PC-3 (cell line): Measurements from ENCODE around the gene CALHM2.

ENCODE experiments used
- CTCF ChIP-seq: fragments of 300-600 bp; sonication (generic); conservative IDR thresholded peaks from 2 replicates; pipeline ENCODE4 v1.5.1; 2017; ENCODE audit warnings: antibody characterized with exemption, low read depth, mild to moderate bottlenecking, low read length
- EZH2 ChIP-seq: fragments of 300-600 bp; sonication (generic); IDR thresholded peaks from one replicate; pipeline ENCODE4 v1.6.1; 2017; ENCODE audit warnings: antibody characterized with exemption, mild to moderate bottlenecking, low read length; ENCODE audit not compliant: unreplicated experiment
- EZH2phosphoT487 ChIP-seq: fragments of 300-600 bp; sonication (generic); IDR thresholded peaks from 2 replicates; pipeline ENCODE4 v1.6.1; 2018; ENCODE audit warnings: mild to moderate bottlenecking, antibody characterized with exemption, low read length, borderline replicate concordance

GRCh38 chr10:103459615-103460014 lies 7.4 kb upstream of the CALHM2 start:
- no peak for TF ChIP-seq CTCF
- no peak for TF ChIP-seq EZH2
- TF ChIP-seq EZH2phosphoT487 = no peak
